Measurements from ENCODE around the gene CDR2.
"Not testable (repeated sequence)": the region's sequence is repeated elsewhere in the genome, so short reads cannot be mapped to it uniquely, and the experiment has no call there.

Gene CDR2

GRCh38 chr16:22374311-22375116 lies at the start of gene CDR2:
CDR2 (minus strand) TSS chr16:22374619; CDS start chr16:22374309, 310 bp downstream.
- DNase-seq, result peak; percentile 97

DNA sequence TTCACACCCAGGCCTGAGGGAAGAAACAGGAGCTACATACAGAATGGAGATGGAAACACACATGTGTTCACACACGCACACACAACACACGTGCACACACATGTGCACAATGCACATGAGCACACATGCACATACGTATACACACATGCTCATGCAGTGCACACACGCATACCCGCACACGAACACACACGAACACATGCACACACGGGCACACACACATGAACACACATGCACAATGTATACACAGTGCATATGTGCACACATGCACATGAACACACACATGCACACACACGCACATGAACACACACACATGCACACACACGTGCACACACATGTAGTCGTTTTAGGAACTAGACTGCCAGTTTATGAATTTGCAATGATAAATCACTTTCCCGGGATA lies 49.3 kb upstream of the CDR2 start:
- no peak for DNase-seq

- no peak for DNase-seq
Measured at GRCh38 chr16:22421136-22421535, 46.7 kb upstream of the CDR2 start.

GRCh38 chr16:22420606-22421135 lies 46.3 kb upstream of the CDR2 start:
- no peak for DNase-seq

DNA sequence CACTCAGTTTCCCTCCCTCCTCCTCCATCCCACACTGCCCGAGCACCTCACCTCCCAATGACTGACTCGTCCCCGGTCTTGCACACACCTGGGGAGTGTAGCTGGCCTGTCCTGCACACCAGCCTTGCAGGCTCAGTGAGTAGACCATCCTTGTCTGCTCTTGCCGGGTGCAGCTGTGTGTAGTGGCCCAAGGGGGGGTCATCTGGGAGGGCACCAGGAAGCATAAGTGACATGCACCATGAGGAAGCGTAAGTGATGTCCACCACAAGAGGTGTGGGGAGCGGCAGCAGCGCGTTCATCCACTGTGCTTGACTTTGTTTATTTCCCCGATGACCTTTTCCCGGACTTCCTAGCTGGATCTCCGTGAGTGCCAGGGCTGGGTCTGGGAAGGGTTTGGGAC lies 45.5 kb upstream of the CDR2 start:
- no peak for DNase-seq

DNA sequence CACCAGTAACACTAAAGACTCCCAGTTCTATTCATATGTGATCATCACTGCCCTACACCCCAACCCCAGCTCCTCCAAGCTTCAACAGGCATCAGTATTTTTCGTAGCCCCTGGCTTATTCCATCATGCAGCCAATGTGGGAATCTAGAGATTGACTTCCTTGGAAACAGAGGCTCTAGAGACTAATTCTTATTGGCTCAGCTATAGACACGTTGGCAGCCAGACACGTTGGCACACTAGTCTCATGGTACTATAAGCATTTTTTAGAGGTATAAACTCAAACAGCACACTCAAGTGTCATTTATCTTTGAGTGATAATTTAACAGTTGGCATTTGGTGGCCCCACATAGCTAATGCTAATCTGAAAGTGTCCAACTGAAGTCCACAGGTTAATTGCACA lies 44.4 kb upstream of the CDR2 start:
- no peak for DNase-seq

DNA sequence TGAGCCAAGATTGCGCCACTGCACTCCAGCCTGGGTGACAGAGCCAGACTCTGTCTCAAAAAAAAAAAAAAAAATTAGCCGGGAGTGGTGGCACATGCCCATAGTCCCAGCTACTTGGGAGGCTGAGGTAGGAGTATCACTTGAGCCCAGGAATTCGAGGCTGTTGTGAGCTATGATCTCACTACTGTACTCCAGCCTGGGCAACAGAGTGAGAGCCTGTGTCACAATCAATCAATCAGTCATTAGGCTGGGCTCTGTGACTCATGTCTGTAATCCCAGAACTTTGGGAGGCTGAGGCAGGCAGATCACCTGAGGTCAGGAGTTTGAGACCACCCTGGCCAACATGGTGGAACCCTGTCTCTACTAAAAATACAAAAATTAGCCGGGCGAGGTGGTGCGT lies 43.4 kb upstream of the CDR2 start:
- not testable (repeated sequence) for DNase-seq

GRCh38 chr16:22417019-22417418 lies 42.6 kb upstream of the CDR2 start:
- DNase-seq, result no peak

GRCh38 chr16:22413819-22414218 lies 39.4 kb upstream of the CDR2 start:
- DNase-seq, result no peak

GRCh38 chr16:22407486-22407885 lies 33.1 kb upstream of the CDR2 start:
- DNase-seq, result no peak

DNA sequence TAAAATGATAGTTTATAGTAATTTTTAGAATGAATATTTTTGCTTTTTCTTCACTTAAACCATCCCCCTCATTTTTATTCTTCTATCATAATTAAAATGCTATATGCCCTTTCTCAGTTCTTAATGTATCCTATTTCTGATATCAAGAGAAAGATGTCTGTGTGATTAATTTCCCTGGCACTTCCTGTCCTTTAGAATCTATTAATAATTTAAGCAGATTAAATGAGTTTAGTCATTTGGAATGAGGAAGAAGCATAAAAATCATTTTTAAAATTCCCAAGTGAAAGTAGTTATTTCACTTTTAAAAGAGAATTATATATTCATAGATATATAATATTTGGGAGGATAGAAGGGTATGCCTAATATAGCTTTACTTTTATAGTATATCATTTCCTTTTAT lies 27.8 kb upstream of the CDR2 start:
- no peak for DNase-seq

DNA sequence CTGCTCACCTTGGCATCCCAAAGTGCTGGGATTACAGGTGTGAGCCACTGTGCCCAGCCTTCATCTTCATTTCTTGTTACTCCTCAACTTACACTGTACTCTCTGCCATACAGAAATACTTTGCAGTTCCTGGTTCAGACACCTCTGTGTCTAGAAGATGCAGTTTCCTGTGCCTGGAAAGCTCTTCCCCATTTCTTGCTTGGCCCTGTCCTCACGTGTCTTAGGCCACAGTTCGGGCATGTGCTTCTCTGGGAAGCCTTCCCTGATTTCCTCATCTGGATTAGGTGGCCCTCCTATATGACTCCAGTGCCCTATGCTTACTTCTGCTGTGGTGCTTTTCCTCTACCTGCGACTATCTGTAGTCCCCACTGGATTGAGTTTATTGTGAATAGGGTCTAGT lies 26.5 kb upstream of the CDR2 start:
- DNase-seq, result no peak

DNA sequence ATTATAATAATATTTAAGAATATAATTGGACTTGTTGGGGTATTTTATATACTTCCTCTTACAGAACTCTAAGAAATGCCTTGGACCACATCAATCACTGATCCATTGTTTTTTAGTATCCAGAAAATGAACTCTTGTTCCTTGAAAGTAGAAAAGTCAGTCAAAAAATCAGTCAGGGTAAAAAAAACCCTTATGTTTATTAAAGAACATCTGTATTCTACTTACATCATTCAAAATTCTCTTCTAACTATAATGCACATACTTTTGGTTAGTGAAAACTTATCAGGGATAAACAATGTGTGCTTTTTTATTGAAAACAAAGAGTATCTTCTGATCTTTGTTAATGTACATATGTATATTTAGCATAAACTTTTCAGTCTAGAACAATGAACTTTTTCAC lies 23.5 kb upstream of the CDR2 start:
- no peak for DNase-seq

DNA sequence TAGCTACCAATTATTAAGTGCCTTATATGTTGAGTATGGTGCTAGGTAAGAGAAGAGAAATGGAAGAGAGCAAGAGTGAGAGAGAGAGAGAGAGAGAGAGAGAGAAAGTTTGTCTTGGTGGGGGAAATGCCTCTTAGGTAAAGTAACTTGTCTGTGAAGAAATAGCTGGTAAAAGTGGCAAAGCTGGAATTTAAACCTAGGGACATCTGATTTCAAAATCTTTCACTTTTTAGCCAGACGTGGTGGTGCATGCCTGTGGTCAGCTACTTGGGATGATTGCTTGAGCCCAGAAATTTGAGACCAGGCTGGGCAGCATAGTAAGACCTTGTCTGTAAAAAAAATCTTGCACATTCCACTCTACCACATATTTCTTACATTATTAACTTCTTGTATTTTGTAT lies 23.0 kb upstream of the CDR2 start:
- no peak for DNase-seq

GRCh38 chr16:22395960-22396359 lies 21.5 kb upstream of the CDR2 start:
- no peak for DNase-seq

DNA sequence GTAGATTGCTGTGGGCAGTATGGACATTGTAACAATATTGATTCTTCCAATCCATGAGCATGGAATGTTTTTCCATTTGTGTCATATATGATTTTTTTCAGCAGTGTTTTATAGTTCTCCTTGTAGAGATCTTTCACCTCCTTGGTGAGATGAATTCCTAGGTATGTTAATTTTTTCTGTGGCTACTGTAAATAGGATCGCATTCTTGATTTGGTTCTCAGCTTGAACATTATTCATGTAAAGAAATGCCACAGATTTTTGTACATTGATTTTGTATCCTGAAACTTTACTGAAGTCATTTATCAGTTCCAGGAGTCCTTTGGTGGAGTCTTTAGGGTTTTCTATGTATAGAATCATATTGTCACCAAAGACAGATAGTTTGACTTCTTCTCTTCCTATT lies 19.7 kb upstream of the CDR2 start:
- no peak for DNase-seq

DNA sequence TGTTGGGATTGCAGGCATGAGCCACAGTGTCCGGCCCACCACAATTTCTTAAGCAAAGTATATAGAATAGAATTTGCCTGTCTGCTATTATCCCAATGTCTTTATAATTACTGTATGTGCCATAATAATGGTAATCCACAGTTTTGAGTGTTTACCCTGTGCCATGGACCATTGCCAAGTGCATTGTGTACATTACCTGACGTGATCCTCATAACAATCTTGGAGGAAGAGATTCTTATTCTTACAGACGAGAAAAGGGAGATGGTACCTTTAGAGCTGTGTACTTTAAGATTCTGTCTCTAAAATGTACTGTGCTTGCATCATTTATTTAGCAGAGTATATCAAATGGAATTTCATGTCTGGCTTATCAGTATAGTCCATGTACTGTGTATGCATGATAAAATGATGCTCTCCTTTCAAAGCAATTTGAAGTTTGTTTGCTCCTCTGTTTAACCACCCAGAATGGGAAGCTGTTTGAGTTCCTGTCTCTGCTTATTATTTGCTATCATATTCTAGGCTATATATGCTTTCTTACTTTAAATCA lies 13.8 kb upstream of the CDR2 start:
- no peak for DNase-seq

DNA sequence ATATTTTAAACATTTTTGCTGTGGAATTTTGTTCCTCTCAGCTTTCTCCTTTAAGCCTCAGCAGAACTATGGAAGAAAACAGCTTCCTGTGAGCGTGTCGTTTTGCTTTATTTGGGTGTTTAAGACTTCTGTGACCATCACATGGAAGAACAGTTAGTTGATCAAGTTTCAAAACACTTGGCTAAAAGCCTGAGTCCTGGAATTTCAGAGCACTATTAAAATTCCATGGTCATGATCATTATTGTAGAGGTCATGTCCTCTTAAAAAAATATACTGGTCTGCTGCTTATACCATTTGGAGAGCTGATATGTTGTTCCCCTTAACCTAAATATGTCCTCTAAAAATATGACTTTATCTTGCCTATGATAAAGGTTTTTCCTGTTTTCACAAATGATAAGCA lies 12.6 kb upstream of the CDR2 start:
- DNase-seq, result no peak

- DNase-seq, result no peak
Measured at GRCh38 chr16:22385196-22385595, 10.8 kb upstream of the CDR2 start.

DNA sequence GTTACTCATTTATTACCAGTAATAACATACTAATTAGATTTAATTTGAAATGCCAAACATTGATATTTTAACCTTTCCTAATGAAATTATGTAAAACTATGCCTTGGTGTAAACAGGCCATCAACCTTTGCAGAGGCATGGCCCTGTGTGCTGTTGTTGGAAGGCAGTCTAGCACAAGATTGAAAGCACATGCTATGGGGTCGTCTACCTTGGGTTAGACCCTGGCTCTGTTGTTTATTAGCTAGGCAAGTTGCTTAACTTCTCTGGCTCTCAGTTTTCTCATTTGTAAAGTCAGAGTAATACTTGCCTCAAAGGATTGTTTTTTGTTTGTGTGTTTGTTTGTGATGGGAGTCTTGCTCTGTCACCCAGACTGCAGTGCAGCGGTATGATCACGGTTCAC lies 9.4 kb upstream of the CDR2 start:
- DNase-seq, result no peak

DNA sequence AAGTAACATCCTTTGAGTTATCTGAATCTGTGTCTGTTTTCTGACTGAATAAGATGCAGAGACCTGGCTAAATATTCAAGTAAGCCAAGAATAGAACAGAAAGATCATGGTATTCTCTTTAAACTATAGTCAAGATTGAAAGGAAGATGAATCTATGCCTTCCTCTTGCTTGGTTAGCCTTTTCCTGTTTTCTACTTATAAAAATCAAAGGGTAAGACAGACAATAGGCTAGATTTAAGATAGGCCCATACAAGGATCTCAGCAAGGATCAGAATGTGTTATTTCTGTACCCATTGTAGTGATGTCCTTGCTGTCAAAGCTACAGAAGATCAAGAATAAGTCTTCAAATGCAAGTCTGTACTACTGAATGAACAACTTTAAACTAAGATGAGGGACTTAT lies 7.0 kb upstream of the CDR2 start:
- no peak for DNase-seq

DNA sequence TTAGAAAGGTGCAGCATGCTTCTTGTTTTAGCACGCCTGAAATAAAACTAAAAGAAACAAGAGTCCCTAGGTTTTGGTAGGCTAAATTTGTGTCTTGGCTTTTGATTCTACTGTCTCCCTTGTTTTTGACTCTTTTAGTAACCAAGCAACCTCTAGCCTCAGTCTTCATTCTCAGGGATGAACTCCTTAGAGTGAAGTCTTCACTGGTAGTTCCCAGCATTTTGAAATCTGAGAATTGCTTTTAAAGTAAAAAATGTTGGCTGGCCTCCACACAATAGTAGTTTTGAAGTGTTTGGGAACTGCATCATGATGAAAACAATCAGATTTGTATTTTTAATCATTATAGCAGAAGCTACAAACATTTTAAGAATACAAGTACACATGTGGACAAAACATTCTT lies 6.1 kb upstream of the CDR2 start:
- no peak for DNase-seq

GRCh38 chr16:22379656-22380055 lies 5.2 kb upstream of the CDR2 start:
- no peak for DNase-seq

DNA sequence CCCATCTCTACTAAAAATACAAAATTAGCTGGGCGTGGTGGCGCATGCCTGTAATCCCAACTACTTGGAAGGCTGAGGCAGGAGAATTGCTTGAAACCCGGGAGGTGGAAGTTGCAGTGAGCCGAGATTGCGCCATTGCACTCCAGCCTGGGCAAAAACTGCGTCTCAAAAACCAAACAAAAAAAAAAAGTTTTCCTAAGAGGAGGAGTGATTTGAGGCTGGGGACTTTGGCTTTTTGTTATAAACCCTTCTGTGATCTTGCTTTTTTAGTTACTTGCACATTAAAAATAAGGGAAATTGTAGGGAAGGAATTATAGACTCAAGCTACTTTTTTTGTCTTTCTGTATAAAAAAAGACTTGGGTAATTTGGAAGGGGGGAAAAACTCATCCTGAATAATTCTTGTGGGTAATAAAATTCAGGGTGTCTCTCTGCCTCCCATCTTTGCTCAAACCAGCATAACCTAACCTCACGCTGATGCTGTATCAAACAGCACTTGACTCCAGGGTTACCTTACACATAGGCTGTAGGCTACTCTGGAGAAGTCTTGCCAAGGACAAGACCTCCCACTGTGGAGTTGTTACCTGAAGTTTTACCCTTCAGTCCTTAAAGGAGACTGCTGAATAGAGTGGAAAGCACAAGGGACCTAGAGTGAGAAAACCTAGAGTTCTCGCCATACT lies 1.7 kb upstream of the CDR2 start:
- no peak for DNase-seq

Data from NK-92 treated with Interleukin-12 subunit alpha and Interleukin-12 subunit beta, amount 100 ng/mL, for 24 hours (cell line).